Activated B cell treated with CpG ODN at 0.5 μM for 24 hours (primary cell): ENCODE results near the gene RIC1. TPM values are rescaled to one million over a fixed set of nuclear protein-coding genes. Genes with fewer than 3 reads are reported as not detected.

ENCODE experiments used
- ATAC-seq: fragments of 200-7000 bp; cut with Tn5 transposase; one replicate; pipeline ENCODE4 v1.10.0; 2021; ENCODE audit warnings: low read depth, mild to moderate bottlenecking, moderate library complexity
- CTCF ChIA-PET: fragments of 350-600 bp; sonication (Branson Sonifier 250); formaldehyde crosslinking; loops from one replicate; lab custom pipeline; 2021; ENCODE audit warnings: antibody characterized with exemption; lab: Charles Lee
- POLR2A ChIA-PET: fragments of 350-600 bp; sonication (Branson Sonifier 250); formaldehyde crosslinking; loops from one replicate; lab custom pipeline; 2021; ENCODE audit warnings: antibody characterized with exemption; lab: Charles Lee
- DNase-seq: peaks from one replicate; pipeline ENCODE4 v3.0.0; 2022
- H3K27ac Mint-ChIP-seq: one replicate; pipeline ENCODE4 v1.8.0; 2020; ENCODE audit warnings: mixed read lengths
- H3K27me3 Mint-ChIP-seq: one replicate; pipeline ENCODE4 v1.8.0; 2021; ENCODE audit warnings: mixed read lengths
- H3K36me3 Mint-ChIP-seq: one replicate; pipeline ENCODE4 v1.8.0; 2021; ENCODE audit warnings: low read depth, mixed read lengths
- H3K4me1 Mint-ChIP-seq: one replicate; pipeline ENCODE4 v1.8.0; 2021; ENCODE audit warnings: mixed read lengths
- H3K4me3 Mint-ChIP-seq: one replicate; pipeline ENCODE4 v1.8.0; 2020; ENCODE audit warnings: mild to moderate bottlenecking, mixed read lengths
- H3K9me3 Mint-ChIP-seq: one replicate; pipeline ENCODE4 v1.8.0; 2020; ENCODE audit warnings: mixed read lengths
- CTCF ChIP-seq: fragments of 200-600 bp; IDR thresholded peaks from one replicate; pipeline ENCODE4 v1.8.0; 2022; ENCODE audit warnings: antibody characterized with exemption, mild to moderate bottlenecking
- intact Hi-C: fragments of 100-400 bp; cut with micrococcal nuclease; formaldehyde crosslinking; loops from one replicate; pipeline ENCODE4 v1.15.1; 2024
- total RNA-seq: library from RNA; stranded (reverse); gene quantifications from 2 replicates; pipeline ENCODE4 v1.2.3, GENCODE V29; 2022

The RIC1 gene
- total RNA-seq, 1 donor from 2014 or later = 85.0 TPM

DNA sequence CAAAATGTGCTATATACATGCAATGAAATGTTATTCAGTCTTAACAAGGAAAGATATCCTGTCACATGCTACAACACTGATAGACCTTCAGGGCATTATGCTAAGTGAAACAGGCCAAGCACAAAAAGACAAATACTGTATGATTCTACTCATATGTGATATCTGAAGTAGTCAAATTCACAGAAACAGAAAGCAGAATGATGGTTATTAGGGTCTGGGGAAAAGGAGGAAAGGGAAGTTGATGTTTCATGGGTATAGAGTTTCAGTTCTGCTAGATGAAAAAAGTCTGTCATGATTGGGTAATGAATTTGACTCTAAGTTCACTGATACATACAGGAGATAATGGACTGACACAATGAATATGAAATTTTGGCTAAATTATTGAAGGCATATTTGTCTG lies 11.2 kb upstream of the RIC1 start:
- Mint-ChIP-seq H3K9me3 (no peaks in the 10 kb centered on the region), H3K4me1 (peaks cover 55% of the 10 kb centered on the region), H3K36me3 (peaks cover 13% of the 10 kb centered on the region), H3K27ac (peak overlapping the region; percentile 79), H3K27me3 (no peaks in the 10 kb centered on the region), H3K4me3 (peak overlapping the region; percentile 45)
- TF ChIP-seq CTCF = no peak
- DNase-seq = no peak
- ChIA-PET CTCF (no interaction called here), POLR2A (interaction anchor here (1.2 to 2.9 kb wide), 2 partner anchors 9 to 11 kb away, joined by 5 to 17 read pairs; partner anchors contain the start of gene RIC1)
- intact Hi-C loops = loop anchor here (1.0 kb wide), 3 partner anchors 9 to 23 kb away; no protein-coding TSS in a partner anchor
- peak; percentile 95 for ATAC-seq

DNA sequence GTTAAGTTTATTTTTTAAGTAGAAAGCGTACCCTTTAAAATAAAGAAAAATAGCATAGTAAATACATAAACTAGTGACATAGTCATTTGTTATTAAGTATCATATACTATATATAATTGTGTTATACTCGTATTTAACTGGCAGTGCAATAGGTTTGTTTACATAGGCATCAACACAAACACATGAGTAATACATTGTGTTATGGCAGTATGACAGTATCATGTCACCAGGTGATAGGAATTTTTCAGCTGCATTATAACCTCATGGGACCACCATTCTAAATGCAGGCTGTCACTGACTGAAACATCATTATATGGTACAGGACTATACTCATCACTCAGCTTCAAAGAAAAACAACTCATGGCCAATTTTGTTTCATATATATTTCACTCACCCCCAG lies 8.4 kb upstream of the RIC1 start:
- DNase-seq (no peak), ATAC-seq (no peak)
- no peak overlapping the region for H3K4me3 Mint-ChIP-seq
- ChIA-PET POLR2A (interaction anchor here (2.8 kb wide), 1 partner anchor 8 kb away, joined by 37 read pairs; the partner anchor contains the start of gene RIC1), CTCF (interaction anchor here (0.7 kb wide), 1 partner anchor 965 kb away, joined by 4 read pairs; no protein-coding TSS in a partner anchor)
- no peaks in the 10 kb centered on the region for H3K27me3 Mint-ChIP-seq
- H3K27ac Mint-ChIP-seq = no peak overlapping the region
- no peak for TF ChIP-seq CTCF
- H3K9me3 Mint-ChIP-seq = no peaks in the 10 kb centered on the region
- intact Hi-C loops = loop anchor here (10.0 kb wide), 1 partner anchor 1134 kb away; the partner anchor contains the start of gene KDM4C
- H3K4me1 Mint-ChIP-seq = peaks cover 71% of the 10 kb centered on the region
- H3K36me3 Mint-ChIP-seq = peaks cover 19% of the 10 kb centered on the region

DNA sequence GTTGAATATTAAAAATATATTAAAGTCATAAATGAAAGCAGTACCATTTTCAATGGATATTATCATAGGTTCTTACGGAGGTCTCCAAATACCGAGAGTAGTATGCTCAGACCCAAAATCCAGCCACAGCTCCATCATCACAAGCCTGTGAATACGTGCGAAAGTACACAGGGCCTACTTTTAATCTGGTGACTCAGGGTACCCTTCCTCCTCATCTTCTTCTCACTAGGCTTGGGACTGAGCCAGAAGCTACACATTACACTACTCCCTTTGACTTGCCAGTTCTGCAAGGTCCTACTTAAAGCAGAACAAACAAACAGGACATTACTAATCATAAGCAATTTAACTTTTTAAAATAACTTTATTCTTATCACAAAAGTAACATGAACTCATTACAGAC lies 7.6 kb upstream of the RIC1 start:
- TF ChIP-seq CTCF = no peak
- CTCF ChIA-PET = interaction anchor here (1.0 kb wide), 1 partner anchor 179 kb away, joined by 4 read pairs; no protein-coding TSS in a partner anchor
- H3K27ac Mint-ChIP-seq = no peak overlapping the region
- no peak overlapping the region for H3K4me3 Mint-ChIP-seq
- no peaks in the 10 kb centered on the region for H3K9me3 Mint-ChIP-seq
- ATAC-seq (no peak), DNase-seq (no peak)
- H3K27me3 Mint-ChIP-seq = no peaks in the 10 kb centered on the region
- peaks cover 70% of the 10 kb centered on the region for H3K4me1 Mint-ChIP-seq
- POLR2A ChIA-PET = interaction anchor here (2.8 kb wide), 1 partner anchor 7 kb away, joined by 37 read pairs; the partner anchor contains the start of gene RIC1
- peaks cover 22% of the 10 kb centered on the region for H3K36me3 Mint-ChIP-seq
- intact Hi-C loops = loop anchor here (10.0 kb wide), 1 partner anchor 1133 kb away; the partner anchor contains the start of gene KDM4C

GRCh38 chr9:5622016-5622415 lies 6.9 kb upstream of the RIC1 start:
- H3K9me3 Mint-ChIP-seq = no peaks in the 10 kb centered on the region
- CTCF ChIA-PET = interaction anchor here (1.0 kb wide), 1 partner anchor 180 kb away, joined by 4 read pairs; no protein-coding TSS in a partner anchor
- TF ChIP-seq CTCF = no peak
- POLR2A ChIA-PET = no interaction called here
- H3K36me3 Mint-ChIP-seq = peaks cover 24% of the 10 kb centered on the region
- H3K4me1 Mint-ChIP-seq = peaks cover 72% of the 10 kb centered on the region
- no peak for ATAC-seq
- no peak overlapping the region for H3K4me3 Mint-ChIP-seq
- no peaks in the 10 kb centered on the region for H3K27me3 Mint-ChIP-seq
- H3K27ac Mint-ChIP-seq = no peak overlapping the region
- DNase-seq = no peak
- intact Hi-C loops = loop anchor here (10.0 kb wide), 1 partner anchor 1133 kb away; the partner anchor contains the start of gene KDM4C

GRCh38 chr9:5624655-5625054 lies 4.3 kb upstream of the RIC1 start:
- TF ChIP-seq CTCF = no peak
- H3K36me3 Mint-ChIP-seq = peaks cover 40% of the 10 kb centered on the region
- intact Hi-C loops = loop anchor here (5.0 to 10.0 kb wide), 3 partner anchors 88 to 1130 kb away; partner anchors contain the start of gene KDM4C
- H3K4me3 Mint-ChIP-seq = peak overlapping the region; percentile 33
- ChIA-PET CTCF (interaction anchor here (1.4 kb wide), 2 partner anchors 11 to 24 kb away, joined by 4 to 5 read pairs; no protein-coding TSS in a partner anchor), POLR2A (interaction anchor here (0.5 to 2.3 kb wide), 5 partner anchors 8 to 482 kb away, joined by 3 to 12 read pairs (median 5); partner anchors contain the start of gene PLGRKT)
- no peaks in the 10 kb centered on the region for H3K9me3 Mint-ChIP-seq
- ATAC-seq = no peak
- no peaks in the 10 kb centered on the region for H3K27me3 Mint-ChIP-seq
- no peak for DNase-seq
- peak overlapping the region; percentile 85 for H3K27ac Mint-ChIP-seq
- peaks cover 67% of the 10 kb centered on the region for H3K4me1 Mint-ChIP-seq
